GM12801 (cell line): Measurements from ENCODE around the gene RBM43.

ENCODE experiments used
- CTCF ChIP-seq: IDR thresholded peaks from one replicate; pipeline ENCODE4 v1.5.1; 2011; ENCODE audit warnings: control low read depth; ENCODE audit not compliant: insufficient read length; ENCODE audit errors: extremely low read depth

RBM43 gene

GRCh38 chr2:151251012-151251411, 10.7 kb downstream of the RBM43 start:
- no peak for TF ChIP-seq CTCF

GRCh38 chr2:151247432-151247831, 14.2 kb downstream of the RBM43 start:
- TF ChIP-seq CTCF = no peak

GRCh38 chr2:151246152-151246551, 15.5 kb downstream of the RBM43 start:
- no peak for TF ChIP-seq CTCF

- TF ChIP-seq CTCF = no peak
Observed at GRCh38 chr2:151243468-151243867, 18.2 kb downstream of the RBM43 start.

- TF ChIP-seq CTCF = no peak
Observed at GRCh38 chr2:151241224-151241623, 20.4 kb downstream of the RBM43 start.

- TF ChIP-seq CTCF = no peak
Observed at GRCh38 chr2:151240433-151240832, 21.2 kb downstream of the RBM43 start.

- TF ChIP-seq CTCF = no peak
Observed at GRCh38 chr2:151239624-151240023, 22.0 kb downstream of the RBM43 start.
